ENCODE results near the gene PRR23E. TPM values are rescaled to one million over a fixed set of nuclear protein-coding genes. Genes with fewer than 3 reads are reported as not detected.

PRR23E gene
- total RNA-seq, 1 experiment from 2014 or later, result not detected

DNA sequence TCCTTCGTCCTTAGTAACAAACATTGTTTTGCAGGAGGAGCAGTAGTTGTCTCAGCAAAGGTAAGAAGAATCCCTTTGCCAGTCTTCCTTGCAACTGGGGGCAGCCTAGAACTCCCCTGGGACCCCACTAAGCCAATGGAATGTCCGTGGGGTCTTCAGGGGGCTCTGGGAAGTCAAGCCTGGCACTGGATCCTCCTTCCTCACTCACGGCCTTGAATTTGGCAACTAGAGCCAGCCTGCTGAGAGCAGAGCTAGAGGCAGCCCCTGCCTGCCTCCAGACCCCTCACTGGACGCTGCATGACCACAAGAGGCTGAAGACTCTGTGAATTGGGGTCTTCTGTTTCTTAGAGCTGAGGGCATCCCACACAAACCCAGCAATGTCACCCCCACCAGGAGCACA is 18.6 kb upstream of the PRR23E start:
- H3K4me1 ChIP-seq, result no peaks in the 10 kb centered on the region
- H3K36me3 ChIP-seq (ENCODE audit: control insufficient read depth, insufficient read depth, low read length), result no peaks in the 10 kb centered on the region
- peaks cover 5% of the 10 kb centered on the region for H3K36me3 Mint-ChIP-seq (ENCODE audit: insufficient read depth, unreplicated experiment)
- POLR2A ChIA-PET, result no interaction called here
- H3K4me3 Mint-ChIP-seq (ENCODE audit: unreplicated experiment), result no peak overlapping the region
- no peak overlapping the region for H3K4me3 ChIP-seq (ENCODE audit: low read depth, low read length)
- H3K9me3 Mint-ChIP-seq (ENCODE audit: unreplicated experiment), result peaks cover 14% of the 10 kb centered on the region
- BruUV-seq (replicated peaks), result no TSS peak
- H3K4me1 Mint-ChIP-seq (ENCODE audit: low read depth, unreplicated experiment), result no peaks in the 10 kb centered on the region
- DNase-seq, result no peak
- peaks cover 15% of the 10 kb centered on the region for H3K27me3 Mint-ChIP-seq (ENCODE audit: insufficient read depth, unreplicated experiment)
- intact Hi-C loops (cut with micrococcal nuclease; ENCODE audit: unreplicated experiment), result loop anchor here (10.0 kb wide), 1 partner anchor 419 kb away; no protein-coding TSS in a partner anchor
- TF ChIP-seq, protein P1, sequence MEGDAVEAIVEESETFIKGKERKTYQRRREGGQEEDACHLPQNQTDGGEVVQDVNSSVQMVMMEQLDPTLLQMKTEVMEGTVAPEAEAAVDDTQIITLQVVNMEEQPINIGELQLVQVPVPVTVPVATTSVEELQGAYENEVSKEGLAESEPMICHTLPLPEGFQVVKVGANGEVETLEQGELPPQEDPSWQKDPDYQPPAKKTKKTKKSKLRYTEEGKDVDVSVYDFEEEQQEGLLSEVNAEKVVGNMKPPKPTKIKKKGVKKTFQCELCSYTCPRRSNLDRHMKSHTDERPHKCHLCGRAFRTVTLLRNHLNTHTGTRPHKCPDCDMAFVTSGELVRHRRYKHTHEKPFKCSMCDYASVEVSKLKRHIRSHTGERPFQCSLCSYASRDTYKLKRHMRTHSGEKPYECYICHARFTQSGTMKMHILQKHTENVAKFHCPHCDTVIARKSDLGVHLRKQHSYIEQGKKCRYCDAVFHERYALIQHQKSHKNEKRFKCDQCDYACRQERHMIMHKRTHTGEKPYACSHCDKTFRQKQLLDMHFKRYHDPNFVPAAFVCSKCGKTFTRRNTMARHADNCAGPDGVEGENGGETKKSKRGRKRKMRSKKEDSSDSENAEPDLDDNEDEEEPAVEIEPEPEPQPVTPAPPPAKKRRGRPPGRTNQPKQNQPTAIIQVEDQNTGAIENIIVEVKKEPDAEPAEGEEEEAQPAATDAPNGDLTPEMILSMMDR (IDR thresholded peaks at IDR 0.05; ENCODE audit: insufficient read depth in 1 of 2, low read depth in 1 of 2, low read length in 1 of 2, severe bottlenecking in 1 of 2, unreplicated experiment in 1 of 2), result no peak
- no peaks in the 10 kb centered on the region; the same call in 1 of the 2 replicates for H3K27me3 ChIP-seq (replicated peaks; ENCODE audit: control insufficient read depth, insufficient read depth, low read length)
- CTCF ChIA-PET, result no interaction called here
- no peaks in the 10 kb centered on the region; the same call in 1 of the 2 replicates for H3K9me3 ChIP-seq
- no peak overlapping the region for H3K27ac Mint-ChIP-seq (ENCODE audit: unreplicated experiment)

- Mint-ChIP-seq H3K27me3 (ENCODE audit: insufficient read depth, unreplicated experiment) (peaks cover 18% of the 10 kb centered on the region), H3K36me3 (ENCODE audit: insufficient read depth, unreplicated experiment) (peaks cover 5% of the 10 kb centered on the region), H3K4me1 (ENCODE audit: low read depth, unreplicated experiment) (no peaks in the 10 kb centered on the region), H3K9me3 (ENCODE audit: unreplicated experiment) (peaks cover 19% of the 10 kb centered on the region), H3K27ac (ENCODE audit: unreplicated experiment) (no peak overlapping the region), H3K4me3 (ENCODE audit: unreplicated experiment) (no peak overlapping the region)
- intact Hi-C loops (cut with micrococcal nuclease; ENCODE audit: unreplicated experiment), result loop anchor here (10.0 kb wide), 1 partner anchor 420 kb away; no protein-coding TSS in a partner anchor
- BruUV-seq (replicated peaks), result no TSS peak
- CTCF ChIA-PET, result no interaction called here
- POLR2A ChIA-PET, result no interaction called here
- no peak overlapping the region for H3K4me3 ChIP-seq (ENCODE audit: low read depth, low read length)
- TF ChIP-seq, protein P1 (IDR thresholded peaks at IDR 0.05; ENCODE audit: insufficient read depth in 1 of 2, low read depth in 1 of 2, low read length in 1 of 2, severe bottlenecking in 1 of 2, unreplicated experiment in 1 of 2), result no peak
- DNase-seq, result no peak
- no peaks in the 10 kb centered on the region; the same call in 1 of the 2 replicates for H3K9me3 ChIP-seq
- H3K4me1 ChIP-seq, result no peaks in the 10 kb centered on the region
- H3K27me3 ChIP-seq (replicated peaks; ENCODE audit: control insufficient read depth, insufficient read depth, low read length), result no peaks in the 10 kb centered on the region; the same call in 1 of the 2 replicates
- no peaks in the 10 kb centered on the region for H3K36me3 ChIP-seq (ENCODE audit: control insufficient read depth, insufficient read depth, low read length)
These were observed 18.2 kb upstream of the PRR23E start for GRCh38 chr3:127174715-127175140.

DNA sequence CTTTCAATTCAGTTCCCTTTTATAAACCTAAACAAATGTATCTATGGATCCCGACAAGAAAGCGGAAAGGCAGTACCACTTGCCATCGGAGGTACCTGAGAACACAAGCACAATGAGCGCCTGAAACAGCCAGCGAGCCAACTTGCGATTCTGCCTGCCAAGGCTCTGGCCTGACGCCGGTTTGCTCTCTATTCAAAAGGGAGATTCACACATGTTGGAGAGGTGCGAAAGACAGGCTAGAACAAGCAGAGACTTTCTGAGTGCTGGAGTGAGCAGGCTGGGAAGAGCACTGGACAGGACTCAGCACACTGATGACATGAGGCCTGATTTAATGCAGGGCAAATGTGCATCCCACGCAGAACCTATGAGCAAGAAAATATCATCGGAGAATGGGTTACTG is 17.7 kb upstream of the PRR23E start:
- Histone ChIP-seq H3K4me3 (ENCODE audit: low read depth, low read length) (no peak overlapping the region), H3K27me3 (replicated peaks; ENCODE audit: control insufficient read depth, insufficient read depth, low read length) (no peaks in the 10 kb centered on the region; the same call in 1 of the 2 replicates), H3K9me3 (no peaks in the 10 kb centered on the region; the same call in 1 of the 2 replicates), H3K36me3 (ENCODE audit: control insufficient read depth, insufficient read depth, low read length) (no peaks in the 10 kb centered on the region), H3K4me1 (no peaks in the 10 kb centered on the region)
- DNase-seq, result no peak
- Mint-ChIP-seq H3K36me3 (ENCODE audit: insufficient read depth, unreplicated experiment) (peaks cover 5% of the 10 kb centered on the region), H3K9me3 (ENCODE audit: unreplicated experiment) (peaks cover 24% of the 10 kb centered on the region), H3K4me3 (ENCODE audit: unreplicated experiment) (no peak overlapping the region), H3K27ac (ENCODE audit: unreplicated experiment) (no peak overlapping the region), H3K4me1 (ENCODE audit: low read depth, unreplicated experiment) (no peaks in the 10 kb centered on the region), H3K27me3 (ENCODE audit: insufficient read depth, unreplicated experiment) (peaks cover 21% of the 10 kb centered on the region)
- CTCF ChIA-PET, result no interaction called here
- POLR2A ChIA-PET, result no interaction called here
- intact Hi-C loops (cut with micrococcal nuclease; ENCODE audit: unreplicated experiment), result loop anchor here (10.0 kb wide), 1 partner anchor 420 kb away; no protein-coding TSS in a partner anchor
- TF ChIP-seq, protein P1 (IDR thresholded peaks at IDR 0.05; ENCODE audit: insufficient read depth in 1 of 2, low read depth in 1 of 2, low read length in 1 of 2, severe bottlenecking in 1 of 2, unreplicated experiment in 1 of 2), result no peak
- no TSS peak for BruUV-seq (replicated peaks)
